PFSK-1 (cell line): Measurements from ENCODE around the gene FOXN3.

Experiments used
- FOXP2 ChIP-seq: optimal IDR thresholded peaks from 2 replicates; pipeline ENCODE3; 2011; ENCODE audit warnings: borderline replicate concordance, control low read depth, inconsistent platforms; ENCODE audit not compliant: insufficient read depth; ENCODE audit errors: extremely low read length, extremely low read depth
- POLR2AphosphoS5 ChIP-seq: IDR thresholded peaks from 2 replicates; pipeline ENCODE4 v1.6.1; 2012; ENCODE audit warnings: low read depth, mild to moderate bottlenecking, control low read depth, low read length, moderate library complexity
- SIN3A ChIP-seq: IDR thresholded peaks from 2 replicates; pipeline ENCODE4 v1.6.1; 2012; ENCODE audit warnings: mild to moderate bottlenecking, low read length, moderate library complexity, borderline replicate concordance; ENCODE audit not compliant: insufficient read depth
- TAF1 ChIP-seq: IDR thresholded peaks from 2 replicates; pipeline ENCODE4 v1.6.1; 2012; ENCODE audit warnings: low read length, control low read depth, borderline replicate concordance; ENCODE audit not compliant: insufficient read depth
- TF ChIP-seq, protein P1 (sequence below), 2 experiments: IDR thresholded peaks; 2 replicates each; pipeline versions ENCODE4 v1.6.1 to v1.8.0; 2011 to 2012; ENCODE audit warnings: low read depth in 2 of 2, low read length in 2 of 2, control low read depth in 1 of 2, inconsistent platforms in 1 of 2, mild to moderate bottlenecking in 1 of 2, moderate library complexity in 1 of 2; ENCODE audit not compliant: insufficient read depth in 1 of 2

The FOXN3 gene

DNA sequence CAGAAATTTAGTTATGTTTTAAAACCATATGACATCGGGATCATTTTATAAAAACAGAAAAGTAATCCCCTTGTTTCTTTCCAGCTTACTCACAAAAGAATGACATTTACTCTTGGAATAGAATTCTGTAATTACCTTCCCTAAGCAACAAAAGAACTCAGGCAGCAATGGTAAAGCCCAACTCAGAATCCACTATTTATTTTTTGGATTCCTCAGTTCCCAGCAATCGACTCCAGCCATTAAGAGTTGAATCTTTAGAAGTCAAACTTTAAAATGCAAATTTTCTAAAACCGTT is 65.9 kb downstream of the FOXN3 start:
- TF ChIP-seq FOXP2 (no peak), SIN3A (no peak), POLR2AphosphoS5 (no peak), TAF1 (no peak)
- TF ChIP-seq, protein P1, sequence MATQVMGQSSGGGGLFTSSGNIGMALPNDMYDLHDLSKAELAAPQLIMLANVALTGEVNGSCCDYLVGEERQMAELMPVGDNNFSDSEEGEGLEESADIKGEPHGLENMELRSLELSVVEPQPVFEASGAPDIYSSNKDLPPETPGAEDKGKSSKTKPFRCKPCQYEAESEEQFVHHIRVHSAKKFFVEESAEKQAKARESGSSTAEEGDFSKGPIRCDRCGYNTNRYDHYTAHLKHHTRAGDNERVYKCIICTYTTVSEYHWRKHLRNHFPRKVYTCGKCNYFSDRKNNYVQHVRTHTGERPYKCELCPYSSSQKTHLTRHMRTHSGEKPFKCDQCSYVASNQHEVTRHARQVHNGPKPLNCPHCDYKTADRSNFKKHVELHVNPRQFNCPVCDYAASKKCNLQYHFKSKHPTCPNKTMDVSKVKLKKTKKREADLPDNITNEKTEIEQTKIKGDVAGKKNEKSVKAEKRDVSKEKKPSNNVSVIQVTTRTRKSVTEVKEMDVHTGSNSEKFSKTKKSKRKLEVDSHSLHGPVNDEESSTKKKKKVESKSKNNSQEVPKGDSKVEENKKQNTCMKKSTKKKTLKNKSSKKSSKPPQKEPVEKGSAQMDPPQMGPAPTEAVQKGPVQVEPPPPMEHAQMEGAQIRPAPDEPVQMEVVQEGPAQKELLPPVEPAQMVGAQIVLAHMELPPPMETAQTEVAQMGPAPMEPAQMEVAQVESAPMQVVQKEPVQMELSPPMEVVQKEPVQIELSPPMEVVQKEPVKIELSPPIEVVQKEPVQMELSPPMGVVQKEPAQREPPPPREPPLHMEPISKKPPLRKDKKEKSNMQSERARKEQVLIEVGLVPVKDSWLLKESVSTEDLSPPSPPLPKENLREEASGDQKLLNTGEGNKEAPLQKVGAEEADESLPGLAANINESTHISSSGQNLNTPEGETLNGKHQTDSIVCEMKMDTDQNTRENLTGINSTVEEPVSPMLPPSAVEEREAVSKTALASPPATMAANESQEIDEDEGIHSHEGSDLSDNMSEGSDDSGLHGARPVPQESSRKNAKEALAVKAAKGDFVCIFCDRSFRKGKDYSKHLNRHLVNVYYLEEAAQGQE (IDR thresholded peaks at IDR 0.05; ENCODE audit: insufficient read depth in 1 of 2, low read depth in 2 of 2, low read length in 2 of 2) = no peak

DNA sequence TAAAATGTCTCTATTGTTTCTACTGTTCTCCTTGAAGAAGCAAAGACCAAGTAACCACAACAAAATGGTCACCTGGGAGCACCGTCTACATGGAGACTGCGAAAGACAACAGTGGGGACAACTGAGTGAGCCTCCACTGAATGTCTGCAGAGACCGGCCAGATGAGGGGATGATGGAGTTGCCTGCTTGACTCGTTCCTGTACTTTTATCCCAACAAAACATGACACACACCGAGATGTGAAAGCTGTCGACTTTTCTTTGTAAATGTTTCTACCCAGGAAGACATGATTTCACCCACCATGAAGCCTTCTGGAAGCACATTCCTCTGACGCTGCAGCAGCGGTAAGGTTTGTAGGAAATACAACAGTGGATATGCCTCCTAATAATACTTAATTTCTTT is 66.9 kb downstream of the FOXN3 start:
- no peak for TF ChIP-seq SIN3A
- no peak for TF ChIP-seq FOXP2
- TF ChIP-seq, protein P1 (IDR thresholded peaks at IDR 0.05; ENCODE audit: insufficient read depth in 1 of 2, low read depth in 2 of 2, low read length in 2 of 2) = no peak
- no peak for TF ChIP-seq POLR2AphosphoS5
- no peak for TF ChIP-seq TAF1

- TF ChIP-seq FOXP2 (no peak), TAF1 (no peak), SIN3A (no peak), POLR2AphosphoS5 (no peak)
- TF ChIP-seq, protein P1 (IDR thresholded peaks at IDR 0.05; ENCODE audit: insufficient read depth in 1 of 2, low read depth in 2 of 2, low read length in 2 of 2) = no peak
Measured at GRCh38 chr14:89349171-89350008, 67.6 kb downstream of the FOXN3 start.

GRCh38 chr14:89348722-89349121 is 68.3 kb downstream of the FOXN3 start:
- TF ChIP-seq POLR2AphosphoS5 = no peak
- no peak for TF ChIP-seq TAF1
- no peak for TF ChIP-seq FOXP2
- TF ChIP-seq SIN3A = no peak
- TF ChIP-seq, protein P1 (IDR thresholded peaks at IDR 0.05; ENCODE audit: insufficient read depth in 1 of 2, low read depth in 2 of 2, low read length in 2 of 2) = no peak
